Mesenchymal stem cell (in vitro differentiated cells and primary cell): Measurements from ENCODE around the gene EML1.
A peak's percentile ranks its signal among the peaks of the same experiment; 100 is the strongest.

Source experiments
- DNase-seq: peaks from one replicate; pipeline ENCODE4 v3.0.0-alpha.2; 2013
- H2AFZ ChIP-seq: one replicate; pipeline ENCODE4 v1.6.1; 2013; ENCODE audit warnings: low read depth, mild to moderate bottlenecking, control low read depth, inconsistent platforms, low read length, moderate library complexity
- H2AK5ac ChIP-seq: 2 replicates; pipeline ENCODE4 v1.6.1; 2013; ENCODE audit warnings: low read length, moderate library complexity, mild to moderate bottlenecking, inconsistent platforms; ENCODE audit not compliant: severe bottlenecking
- H2BK120ac ChIP-seq: one replicate; pipeline ENCODE4 v1.6.1; 2013; ENCODE audit warnings: low read depth, mild to moderate bottlenecking, inconsistent platforms, low read length, moderate library complexity
- H2BK12ac ChIP-seq, 2 experiments: one replicate each; pipeline ENCODE4 v1.6.1; 2013; ENCODE audit warnings: inconsistent platforms in 2 of 2, low read length in 2 of 2, mild to moderate bottlenecking in 2 of 2, moderate library complexity in 2 of 2, control low read depth in 1 of 2
- H2BK15ac ChIP-seq: one replicate; pipeline ENCODE4 v1.6.1; 2013; ENCODE audit warnings: mild to moderate bottlenecking, low read depth, inconsistent platforms; ENCODE audit not compliant: poor library complexity, severe bottlenecking
- H2BK5ac ChIP-seq: 2 replicates; pipeline ENCODE4 v1.6.1; 2013; ENCODE audit warnings: low read depth, mild to moderate bottlenecking, low read length, control low read depth, inconsistent platforms; ENCODE audit not compliant: poor library complexity, severe bottlenecking
- H3K14ac ChIP-seq, 2 experiments: one replicate each; pipeline ENCODE4 v1.6.1; 2013; ENCODE audit warnings: inconsistent platforms in 2 of 2, low read length in 2 of 2, control low read depth in 1 of 2, mild to moderate bottlenecking in 1 of 2, moderate library complexity in 1 of 2
- H3K18ac ChIP-seq, 2 experiments: one replicate each; pipeline ENCODE4 v1.6.1; 2013; ENCODE audit warnings: inconsistent platforms in 2 of 2, low read length in 2 of 2, control low read depth in 1 of 2, low read depth in 1 of 2, mild to moderate bottlenecking in 1 of 2
- H3K23ac ChIP-seq, 2 experiments: one replicate each; pipeline ENCODE4 v1.6.1; 2013; ENCODE audit warnings: inconsistent platforms in 2 of 2, low read length in 2 of 2, mild to moderate bottlenecking in 2 of 2, moderate library complexity in 2 of 2, control low read depth in 1 of 2
- H3K27ac ChIP-seq: 2 replicates; pipeline ENCODE4 v1.5.1; 2013; ENCODE audit warnings: mild to moderate bottlenecking, moderate library complexity, low read length, control low read depth, inconsistent platforms; ENCODE audit not compliant: poor library complexity, severe bottlenecking
- H3K27me3 ChIP-seq, 2 experiments: 2 replicates each; pipeline versions ENCODE4 v1.6.1 to v1.7.0; 2013; ENCODE audit warnings: low read length in 2 of 2, mild to moderate bottlenecking in 2 of 2, moderate library complexity in 2 of 2, control low read depth in 1 of 2, inconsistent platforms in 1 of 2; ENCODE audit not compliant: control insufficient read depth in 1 of 2, insufficient read depth in 1 of 2
- H3K36me3 ChIP-seq, 2 experiments: 2 replicates each; pipeline versions ENCODE4 v1.6.1 to v1.7.0; 2013; ENCODE audit warnings: low read length in 2 of 2, control low read depth in 1 of 2, inconsistent platforms in 1 of 2, low read depth in 1 of 2, mild to moderate bottlenecking in 1 of 2; ENCODE audit not compliant: insufficient read depth in 2 of 2, control insufficient read depth in 1 of 2
- H3K4ac ChIP-seq, 2 experiments: one replicate each; pipeline ENCODE4 v1.6.1; 2013; ENCODE audit warnings: inconsistent platforms in 2 of 2, low read length in 2 of 2, mild to moderate bottlenecking in 2 of 2, moderate library complexity in 2 of 2, control low read depth in 1 of 2, low read depth in 1 of 2
- H3K4me1 ChIP-seq: 2 replicates; pipeline ENCODE4 v1.6.1; 2013; ENCODE audit warnings: low read depth, low read length, control low read depth; ENCODE audit not compliant: control insufficient read depth, insufficient read depth
- H3K4me2 ChIP-seq: 2 replicates; pipeline ENCODE4 v1.6.1; 2013; ENCODE audit warnings: low read length, mild to moderate bottlenecking, inconsistent platforms; ENCODE audit not compliant: poor library complexity, severe bottlenecking
- H3K4me3 ChIP-seq, 2 experiments: 2 replicates each; pipeline versions ENCODE4 v1.5.1 to v1.7.0; 2013; ENCODE audit warnings: low read length in 2 of 2, mild to moderate bottlenecking in 2 of 2, control low read depth in 1 of 2, low read depth in 1 of 2; ENCODE audit not compliant: insufficient read depth in 1 of 2
- H3K79me1 ChIP-seq: replicated peaks from 2 replicates; pipeline ENCODE4 v1.6.1; 2013; ENCODE audit warnings: mild to moderate bottlenecking, control low read depth, low read length, inconsistent platforms; ENCODE audit not compliant: poor library complexity, severe bottlenecking
- H3K9ac ChIP-seq: 2 replicates; pipeline ENCODE4 v1.7.0; 2013; ENCODE audit warnings: mild to moderate bottlenecking, low read length, moderate library complexity
- H3K9me3 ChIP-seq: 2 replicates; pipeline ENCODE4 v1.7.0; 2013; ENCODE audit warnings: mild to moderate bottlenecking, low read length; ENCODE audit not compliant: control insufficient read depth
- H4K8ac ChIP-seq: one replicate; pipeline ENCODE4 v1.6.1; 2013; ENCODE audit warnings: inconsistent platforms, mild to moderate bottlenecking, low read length, moderate library complexity
- H4K91ac ChIP-seq: one replicate; pipeline ENCODE4 v1.6.1; 2013; ENCODE audit warnings: mild to moderate bottlenecking, low read length, inconsistent platforms
- WGBS: methylation state at CpG from one replicate; pipeline ENCODE4 v1.1.7; 2013; ENCODE audit warnings: mixed read lengths; 5-methylcytosine and 5-hydroxymethylcytosine counted together

The EML1 gene

GRCh38 chr14:99918781-99919180 lies 125.6 kb downstream of the EML1 start:
- H3K23ac ChIP-seq = no peak overlapping the region
- H4K8ac ChIP-seq = no peak overlapping the region
- DNase-seq = no peak
- H2BK120ac ChIP-seq = no peak overlapping the region
- WGBS = 93% methylated on average over 6 of the region's 6 CpGs
- H3K14ac ChIP-seq = no peak overlapping the region
- peaks cover 2% of the 10 kb centered on the region for H3K4me1 ChIP-seq
- no peak overlapping the region for H2AFZ ChIP-seq
- H2AK5ac ChIP-seq = no peak overlapping the region
- no peaks in the 10 kb centered on the region for H3K79me1 ChIP-seq
- no peak overlapping the region for H3K27ac ChIP-seq
- no peak overlapping the region for H4K91ac ChIP-seq
- no peak overlapping the region for H2BK5ac ChIP-seq
- H2BK12ac ChIP-seq = no peak overlapping the region
- H3K9ac ChIP-seq = no peak overlapping the region
- no peak overlapping the region for H3K4ac ChIP-seq
- no peak overlapping the region for H3K4me2 ChIP-seq
- H3K9me3 ChIP-seq = no peaks in the 10 kb centered on the region
- H3K27me3 ChIP-seq = no peaks in the 10 kb centered on the region
- H3K4me3 ChIP-seq = no peak overlapping the region
- H3K18ac ChIP-seq = no peak overlapping the region
- H3K36me3 ChIP-seq = peaks cover 14 to 78% of the 10 kb centered on the region in 2 experiments
- no peak overlapping the region for H2BK15ac ChIP-seq

DNA sequence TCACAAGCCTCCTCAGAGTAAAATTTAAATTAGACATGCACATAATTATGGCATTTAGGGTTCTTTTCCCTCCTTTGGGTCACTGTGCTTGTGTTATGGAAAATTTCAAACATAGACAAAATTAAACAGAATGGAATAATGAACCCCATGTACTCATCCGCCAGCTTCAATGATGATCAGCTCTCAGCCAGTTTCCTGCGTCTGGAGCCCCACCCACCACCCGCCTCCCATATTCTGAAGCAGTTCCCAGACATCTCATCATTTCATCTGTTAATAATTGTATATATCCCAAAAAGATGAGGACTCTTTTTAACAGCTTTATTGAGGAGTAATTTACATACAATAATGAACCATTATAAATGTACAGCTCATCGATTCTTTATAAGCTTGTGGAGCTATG lies 128.2 kb downstream of the EML1 start:
- Histone ChIP-seq H3K36me3 (peaks cover 14 to 71% of the 10 kb centered on the region in 2 experiments), H3K9me3 (no peaks in the 10 kb centered on the region), H2BK5ac (no peak overlapping the region), H2BK120ac (no peak overlapping the region), H2AFZ (no peak overlapping the region), H3K18ac (no peak overlapping the region), H4K91ac (no peak overlapping the region), H3K4me1 (no peaks in the 10 kb centered on the region), H3K9ac (no peak overlapping the region), H3K79me1 (no peaks in the 10 kb centered on the region), H2AK5ac (no peak overlapping the region), H3K27ac (no peak overlapping the region), H3K27me3 (no peaks in the 10 kb centered on the region), H3K4me2 (no peak overlapping the region), H2BK15ac (no peak overlapping the region), H3K4me3 (no peak overlapping the region), H2BK12ac (no peak overlapping the region), H4K8ac (no peak overlapping the region), H3K23ac (no peak overlapping the region), H3K4ac (no peak overlapping the region), H3K14ac (no peak overlapping the region)
- WGBS = 97% methylated on average over 1 of the region's 4 CpGs
- DNase-seq = no peak

DNA sequence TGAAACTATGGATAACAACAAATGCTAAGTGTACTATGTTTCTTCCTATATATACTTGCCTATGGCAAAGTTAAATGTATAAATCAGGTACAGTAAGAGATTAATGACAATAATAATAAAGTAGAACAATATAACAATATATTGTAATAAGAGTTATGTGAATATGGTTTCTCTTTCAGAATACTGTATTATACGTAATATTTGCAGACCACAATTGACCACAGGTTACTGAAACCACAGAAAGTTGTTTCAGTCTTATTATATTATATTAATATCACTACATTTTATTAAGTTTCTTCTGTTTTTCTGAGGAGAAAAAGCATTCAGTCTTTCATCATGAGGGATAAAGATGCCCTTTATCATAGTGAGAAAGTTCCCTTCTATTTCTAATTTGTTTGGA lies 131.2 kb downstream of the EML1 start:
- Histone ChIP-seq H2BK120ac (no peak overlapping the region), H3K79me1 (no peaks in the 10 kb centered on the region), H3K4me1 (no peaks in the 10 kb centered on the region), H3K23ac (no peak overlapping the region), H3K4ac (no peak overlapping the region), H3K36me3 (peaks cover 6 to 46% of the 10 kb centered on the region in 2 experiments), H3K9ac (no peak overlapping the region), H3K14ac (no peak overlapping the region), H3K4me2 (no peak overlapping the region), H2BK5ac (no peak overlapping the region), H2BK15ac (no peak overlapping the region), H4K8ac (no peak overlapping the region), H3K27ac (no peak overlapping the region), H3K9me3 (peaks cover 4% of the 10 kb centered on the region), H3K18ac (no peak overlapping the region), H3K27me3 (no peaks in the 10 kb centered on the region), H4K91ac (no peak overlapping the region), H2AK5ac (no peak overlapping the region), H3K4me3 (no peak overlapping the region), H2AFZ (no peak overlapping the region), H2BK12ac (no peak overlapping the region)
- no peak for DNase-seq
- WGBS = no CpG with 5 or more reads among the region's 1 CpG

DNA sequence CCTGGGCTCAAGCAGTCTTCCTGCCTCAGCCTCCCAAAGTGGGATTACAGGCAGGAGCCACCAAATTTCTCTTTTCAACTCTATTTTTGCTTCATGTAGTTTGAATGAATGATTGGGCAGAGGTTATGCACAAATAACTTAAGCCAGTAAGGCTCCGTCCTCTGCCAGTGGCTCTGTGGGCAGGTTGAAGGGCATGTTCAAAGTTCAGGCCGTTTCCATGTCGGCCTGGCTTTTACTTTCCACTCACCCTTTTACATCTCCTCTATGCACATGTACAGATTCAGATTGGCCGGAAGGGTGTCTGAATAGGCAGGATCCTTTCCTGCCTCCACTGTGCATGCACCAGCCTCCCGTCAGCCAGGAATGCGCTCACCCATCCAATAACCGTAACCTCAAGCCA lies 132.3 kb downstream of the EML1 start:
- Histone ChIP-seq H3K79me1 (no peaks in the 10 kb centered on the region), H3K4me1 (no peaks in the 10 kb centered on the region), H2AK5ac (no peak overlapping the region), H3K27ac (no peak overlapping the region), H2BK120ac (no peak overlapping the region), H3K36me3 (peaks cover 4 to 35% of the 10 kb centered on the region in 2 experiments), H2AFZ (no peak overlapping the region), H2BK12ac (no peak overlapping the region), H2BK15ac (no peak overlapping the region), H3K23ac (no peak overlapping the region), H3K27me3 (no peaks in the 10 kb centered on the region), H3K9me3 (peaks cover 4% of the 10 kb centered on the region), H3K4me3 (no peak overlapping the region), H3K9ac (no peak overlapping the region), H3K14ac (no peak overlapping the region), H4K8ac (no peak overlapping the region), H2BK5ac (no peak overlapping the region), H4K91ac (peak overlapping the region; percentile 70), H3K4ac (no peak overlapping the region), H3K18ac (no peak overlapping the region), H3K4me2 (no peak overlapping the region)
- no peak for DNase-seq
- WGBS = 94% methylated on average over 7 of the region's 7 CpGs
